HG03520 (cell line): ENCODE measurements around the gene SYT17.
"Not testable (repeated sequence)": the region's sequence is repeated elsewhere in the genome, so short reads cannot be mapped to it uniquely, and the experiment has no call there.

Experiments
- ATAC-seq: cut with Tn5 transposase; IDR thresholded peaks from one replicate; pipeline ENCODE4 v1.9.1; 2021; ENCODE audit warnings: mild to moderate bottlenecking, moderate library complexity; ENCODE audit not compliant: unreplicated experiment

Gene SYT17

GRCh38 chr16:19170043-19170655 is 2.1 kb downstream of the SYT17 start:
- no peak for ATAC-seq

DNA sequence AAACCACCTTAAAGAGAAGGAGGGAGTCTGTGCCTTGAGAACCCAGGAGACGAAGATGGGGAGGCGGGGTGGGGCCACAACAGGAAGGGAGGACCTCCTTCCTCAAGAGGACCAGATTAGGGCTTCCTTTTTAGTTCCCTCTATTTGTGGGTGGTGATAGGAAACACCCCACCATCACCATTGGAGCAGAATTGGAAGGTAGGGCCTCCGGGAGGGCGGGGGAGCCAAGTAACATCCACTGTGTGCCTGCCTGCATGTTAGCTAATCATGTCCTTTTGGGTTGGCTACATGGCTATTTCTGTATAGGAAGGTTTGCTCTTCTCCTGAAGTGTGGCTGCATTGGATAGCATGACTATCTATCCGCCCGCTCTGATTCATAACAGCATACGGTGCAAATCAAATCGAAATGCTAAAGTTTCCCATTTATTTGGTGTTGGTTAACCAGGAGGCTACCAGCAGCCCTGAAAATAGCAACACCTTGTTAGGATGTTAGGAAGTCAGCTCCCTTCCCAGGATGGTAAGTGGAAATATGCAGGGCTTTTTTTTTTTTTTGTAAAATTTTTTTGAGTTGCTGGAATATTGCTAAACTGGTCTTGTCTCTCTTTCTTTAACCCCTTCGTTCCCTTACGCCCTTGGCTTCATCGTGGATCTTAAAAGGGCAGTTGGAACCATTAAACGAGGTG is 4.2 kb downstream of the SYT17 start:
- ATAC-seq, result no peak

- no peak for ATAC-seq
These were observed 5.0 kb downstream of the SYT17 start for GRCh38 chr16:19173059-19173458.

GRCh38 chr16:19173649-19174383 is 5.8 kb downstream of the SYT17 start:
- ATAC-seq, result no peak

- no peak for ATAC-seq
These were observed 6.4 kb downstream of the SYT17 start for GRCh38 chr16:19174478-19174877.

DNA sequence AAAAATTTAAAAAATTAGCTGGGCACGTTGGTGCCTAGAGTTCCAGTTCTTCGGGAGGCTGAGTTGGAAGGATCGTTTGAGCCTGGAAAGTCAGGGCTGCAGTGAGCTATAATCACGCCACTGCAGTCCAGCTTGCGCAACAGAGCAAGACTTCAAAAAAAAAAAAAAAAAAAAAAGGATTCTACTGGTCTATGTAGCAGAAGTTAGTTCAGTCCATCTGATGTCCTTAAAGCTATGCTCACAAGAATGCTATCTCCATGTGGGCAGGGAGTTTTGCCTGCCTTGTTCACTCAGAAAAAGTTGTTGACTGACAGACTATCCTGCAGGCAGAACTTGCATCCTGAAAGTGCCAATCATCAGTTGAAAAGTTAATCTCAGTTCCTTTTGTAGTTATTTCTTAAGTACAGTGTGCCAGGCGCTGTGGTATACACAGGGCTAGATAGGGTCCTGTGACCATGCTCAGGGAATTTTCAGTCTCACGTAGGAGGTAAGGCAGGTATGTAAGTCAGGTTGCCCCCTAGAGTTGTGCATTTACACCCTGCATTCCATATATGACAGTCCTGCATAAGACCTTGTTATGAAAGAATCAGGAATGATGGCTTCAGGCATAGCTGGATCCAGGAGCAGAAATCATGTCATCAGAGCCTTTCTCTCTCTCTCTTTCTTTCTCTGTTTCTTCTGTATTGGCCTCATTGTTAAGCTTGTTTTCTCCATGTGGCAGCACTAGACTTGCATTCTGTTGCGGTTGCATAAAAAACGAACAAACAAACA is 7.6 kb downstream of the SYT17 start:
- ATAC-seq, result no peak

DNA sequence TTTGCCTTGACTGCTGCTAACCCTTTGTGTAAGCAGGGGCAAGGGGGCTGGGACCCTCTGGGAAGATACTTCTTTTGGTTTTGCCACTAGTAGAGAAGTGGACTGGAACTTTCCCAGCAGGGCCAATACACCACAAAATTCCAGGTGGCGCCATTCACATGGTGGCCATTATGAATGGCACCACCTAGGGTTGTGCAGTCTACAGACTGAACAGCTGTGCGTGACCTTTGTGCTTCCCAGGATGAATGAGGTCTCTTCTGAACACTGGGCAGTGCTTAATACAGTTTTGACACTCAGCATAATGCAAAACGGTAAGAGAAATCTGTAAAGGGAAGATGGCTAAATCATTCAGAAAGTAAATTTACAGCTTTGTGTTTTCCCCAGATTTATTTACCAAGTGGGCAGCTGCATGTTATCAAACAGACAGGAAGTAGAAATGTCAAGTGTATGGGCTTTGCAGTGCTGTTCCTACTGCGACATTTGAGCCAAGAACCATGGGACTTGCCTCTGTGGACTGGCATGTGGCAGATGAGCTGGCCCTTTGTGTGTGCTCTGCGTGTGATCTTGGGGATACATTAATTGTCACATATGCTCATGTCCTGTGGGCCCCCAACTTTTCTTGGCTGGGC is 9.2 kb downstream of the SYT17 start:
- no peak for ATAC-seq

- ATAC-seq, result no peak
These were observed 11.8 kb downstream of the SYT17 start for GRCh38 chr16:19179546-19180490.

DNA sequence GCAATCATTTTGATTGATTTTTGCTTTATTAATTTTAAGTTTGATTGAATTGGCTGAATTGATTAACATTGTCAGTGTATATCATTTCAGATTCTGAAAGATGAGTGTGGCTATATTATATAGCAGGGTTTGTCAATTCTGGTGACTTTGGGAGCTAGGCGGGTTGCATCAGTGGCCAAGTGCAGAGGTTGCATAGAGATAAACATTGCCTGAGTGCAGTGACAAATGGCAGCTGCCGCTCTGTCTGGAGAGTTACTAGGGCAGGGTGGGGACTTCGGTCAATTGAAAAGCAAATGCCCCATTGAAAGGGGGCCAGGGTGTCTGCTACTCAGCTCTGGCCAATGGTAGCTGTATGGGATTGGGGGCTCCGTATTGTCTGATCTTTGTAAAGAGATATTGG is 12.7 kb downstream of the SYT17 start:
- ATAC-seq, result no peak

GRCh38 chr16:19182481-19182880 is 14.4 kb downstream of the SYT17 start:
- no peak for ATAC-seq

DNA sequence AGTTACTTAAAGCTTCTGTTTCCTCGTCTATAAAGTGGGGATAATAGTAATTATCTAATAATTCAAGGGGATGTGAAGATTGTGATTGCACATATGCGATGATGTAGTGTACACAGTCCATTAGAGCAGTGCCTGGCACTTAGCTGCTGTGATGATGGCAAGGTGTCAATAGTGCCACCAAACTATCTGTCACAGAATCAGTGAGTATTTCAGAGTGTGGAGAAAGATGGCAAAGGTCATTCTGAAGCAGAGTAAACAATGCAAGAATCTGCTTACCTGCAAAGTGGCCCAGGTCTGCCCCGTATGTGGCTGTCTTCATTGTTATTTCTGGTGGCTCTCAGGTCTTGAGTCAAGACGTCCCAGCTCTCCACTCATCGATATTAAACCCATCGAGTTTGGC is 15.1 kb downstream of the SYT17 start:
- no peak for ATAC-seq

- no peak for ATAC-seq
These were observed 16.9 kb downstream of the SYT17 start for GRCh38 chr16:19184823-19185509.

- ATAC-seq, result no peak
These were observed 17.4 kb downstream of the SYT17 start for GRCh38 chr16:19185510-19185851.

- no peak for ATAC-seq
These were observed 18.4 kb downstream of the SYT17 start for GRCh38 chr16:19186408-19186807.

GRCh38 chr16:19187961-19188360 is 19.9 kb downstream of the SYT17 start:
- ATAC-seq, result not testable (repeated sequence)

DNA sequence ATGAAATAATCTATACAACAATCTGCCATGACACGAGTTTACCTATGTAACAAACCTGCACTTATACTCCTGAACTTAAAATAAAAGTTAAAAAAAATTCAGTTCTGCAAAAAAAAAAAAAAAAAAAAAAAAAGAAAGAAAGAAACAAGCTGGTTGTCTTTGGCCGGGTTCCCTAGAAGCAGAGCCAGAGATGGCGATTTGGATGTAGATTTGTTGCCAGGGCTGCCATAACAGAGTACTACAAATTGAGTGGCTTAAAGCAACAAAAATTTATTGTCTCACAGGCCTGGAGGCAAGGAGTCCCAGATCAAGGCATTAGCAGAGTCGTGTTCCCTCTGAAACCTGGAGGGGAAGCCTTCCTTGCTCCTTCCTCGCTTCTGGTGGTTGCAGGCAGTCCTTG is 20.4 kb downstream of the SYT17 start:
- ATAC-seq, result no peak

DNA sequence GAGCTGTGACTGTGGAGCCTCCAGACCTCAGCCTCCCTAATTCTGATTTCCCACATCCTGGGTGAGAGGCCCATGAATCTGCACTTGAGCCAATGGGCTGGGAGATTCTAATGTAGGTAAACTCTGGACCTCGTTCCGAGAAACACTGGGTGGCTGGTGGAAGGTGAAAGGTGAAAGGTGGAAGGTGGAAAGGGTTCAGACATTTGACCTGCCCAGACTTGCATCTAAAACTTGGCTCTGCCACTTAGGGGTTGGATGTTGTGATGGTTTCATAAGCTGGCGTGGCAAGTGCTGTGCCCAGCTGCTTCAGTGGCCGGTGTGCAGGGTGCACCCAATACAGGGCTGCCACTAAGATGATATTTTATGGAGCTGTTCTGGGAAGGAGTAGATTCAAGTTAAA is 24.8 kb downstream of the SYT17 start:
- ATAC-seq, result no peak

GRCh38 chr16:19196871-19197270 is 28.8 kb downstream of the SYT17 start:
- ATAC-seq, result no peak

DNA sequence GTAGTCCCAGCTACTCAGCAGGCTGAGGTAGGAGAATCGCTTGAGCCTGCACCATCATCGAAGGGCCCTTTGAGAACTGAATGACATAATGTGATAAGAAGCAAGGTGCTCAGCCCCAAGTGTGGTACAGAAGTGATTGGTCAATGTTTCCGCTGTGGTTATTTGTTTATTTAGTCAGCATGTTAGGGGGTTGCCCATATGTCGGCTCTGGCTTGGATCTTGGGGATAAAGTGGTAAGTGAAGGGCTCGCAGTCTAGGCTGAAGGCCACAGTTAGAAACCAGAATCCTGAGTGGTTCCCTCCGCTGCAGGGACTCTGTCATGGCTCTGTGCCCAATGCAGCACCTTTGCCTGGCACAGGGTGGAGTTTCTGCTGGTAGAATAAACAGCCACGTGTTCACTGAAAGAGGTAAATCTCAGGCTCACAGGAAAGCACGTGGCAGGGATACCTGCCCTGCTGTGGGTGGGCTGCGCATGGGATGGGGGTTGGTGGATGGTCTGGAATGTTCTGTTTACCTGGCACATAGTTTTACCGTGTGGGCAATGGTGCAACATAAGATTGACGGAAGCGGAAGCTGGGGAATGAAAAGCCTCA is 35.4 kb downstream of the SYT17 start:
- no peak for ATAC-seq
